ENCODE results near the gene TRIM7.

The TRIM7 gene

DNA sequence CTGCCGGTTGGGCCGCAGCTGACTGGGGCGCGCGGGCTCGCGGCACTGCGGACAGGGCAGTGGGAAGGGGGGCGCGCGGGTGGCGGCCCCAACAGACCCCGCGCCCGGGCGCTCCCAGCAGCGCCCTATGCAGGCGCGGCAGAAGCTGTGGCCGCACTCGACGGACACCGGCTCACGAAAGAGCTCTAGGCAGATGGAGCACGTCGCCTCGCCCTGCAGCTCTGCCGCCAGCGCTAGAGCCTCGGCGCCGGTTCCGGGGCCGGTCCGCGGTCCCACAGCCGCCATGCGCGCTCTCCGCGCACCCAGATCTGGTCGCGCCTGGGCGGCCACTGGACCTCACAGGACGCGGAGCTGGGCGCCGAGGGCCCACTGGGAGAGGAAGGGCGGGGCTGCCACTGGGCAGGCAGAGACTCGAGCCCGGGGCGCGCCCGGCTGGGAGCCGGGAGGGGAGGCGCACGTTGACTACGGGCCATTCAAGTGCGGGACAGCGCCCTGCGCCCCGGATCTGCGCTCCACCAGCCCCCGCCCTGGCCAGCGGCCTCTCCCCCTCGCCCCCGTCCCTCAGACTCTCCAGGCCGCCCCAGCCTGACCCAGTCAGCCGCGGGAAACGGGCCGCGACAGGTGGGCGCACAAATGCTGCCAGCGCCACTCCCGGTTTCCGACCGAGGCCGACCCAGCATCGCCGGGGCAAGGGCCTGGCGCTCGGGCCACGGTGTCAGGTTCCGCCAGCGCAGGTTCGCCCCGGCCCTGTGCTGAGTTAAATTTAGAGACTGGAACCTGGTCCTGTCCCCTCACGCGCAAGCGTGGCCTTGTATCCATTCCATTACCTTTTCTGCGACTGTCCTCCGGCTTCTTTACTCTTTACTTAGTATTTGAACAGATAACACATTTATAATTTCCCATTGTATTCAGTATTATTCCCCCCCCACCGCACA, at the start of gene TRIM7:
TSS of gene TRIM7 (minus strand) at position 371 of the 935 bp plus-strand sequence. CDS start at position 285, 86 bp downstream.
- Mint-ChIP-seq H3K36me3 (ENCODE audit: low read depth) (no peaks in the 10 kb centered on the region), H3K27ac (no peak within 1 kb of the TSS), H3K9me3 (peaks cover 20% of the 10 kb centered on the region), H3K4me3 (peak within 1 kb of the TSS; percentile 93), H3K4me1 (peaks cover 28% of the 10 kb centered on the region), H3K27me3 (ENCODE audit: low read depth, poor library complexity) (peaks cover 87% of the 10 kb centered on the region)
- DNase-seq, result peak; percentile 61
- no peak for TF ChIP-seq CTCF (IDR thresholded peaks at IDR 0.05)

- no peak for TF ChIP-seq CTCF (IDR thresholded peaks at IDR 0.05)
- H3K27me3 Mint-ChIP-seq (ENCODE audit: low read depth, poor library complexity), result no peaks in the 10 kb centered on the region
- H3K9me3 Mint-ChIP-seq, result no peaks in the 10 kb centered on the region
- peaks cover 55% of the 10 kb centered on the region for H3K4me1 Mint-ChIP-seq
- H3K36me3 Mint-ChIP-seq (ENCODE audit: low read depth), result peaks cover 13% of the 10 kb centered on the region
- peak overlapping the region; percentile 100 for H3K4me3 Mint-ChIP-seq
- H3K27ac Mint-ChIP-seq, result peak overlapping the region; percentile 85
- no peak for DNase-seq
These were observed 43.3 kb upstream of the TRIM7 start for GRCh38 chr5:181248277-181248676.

- peak overlapping the region; percentile 99 for H3K27ac Mint-ChIP-seq
- TF ChIP-seq CTCF (IDR thresholded peaks at IDR 0.05), result no peak
- H3K9me3 Mint-ChIP-seq, result no peaks in the 10 kb centered on the region
- no peaks in the 10 kb centered on the region for H3K27me3 Mint-ChIP-seq (ENCODE audit: low read depth, poor library complexity)
- peaks cover 64% of the 10 kb centered on the region for H3K4me1 Mint-ChIP-seq
- H3K4me3 Mint-ChIP-seq, result peak overlapping the region; percentile 100
- peaks cover 23% of the 10 kb centered on the region for H3K36me3 Mint-ChIP-seq (ENCODE audit: low read depth)
- peak; percentile 86 for DNase-seq
These were observed 41.5 kb upstream of the TRIM7 start for GRCh38 chr5:181246276-181247049.

DNA sequence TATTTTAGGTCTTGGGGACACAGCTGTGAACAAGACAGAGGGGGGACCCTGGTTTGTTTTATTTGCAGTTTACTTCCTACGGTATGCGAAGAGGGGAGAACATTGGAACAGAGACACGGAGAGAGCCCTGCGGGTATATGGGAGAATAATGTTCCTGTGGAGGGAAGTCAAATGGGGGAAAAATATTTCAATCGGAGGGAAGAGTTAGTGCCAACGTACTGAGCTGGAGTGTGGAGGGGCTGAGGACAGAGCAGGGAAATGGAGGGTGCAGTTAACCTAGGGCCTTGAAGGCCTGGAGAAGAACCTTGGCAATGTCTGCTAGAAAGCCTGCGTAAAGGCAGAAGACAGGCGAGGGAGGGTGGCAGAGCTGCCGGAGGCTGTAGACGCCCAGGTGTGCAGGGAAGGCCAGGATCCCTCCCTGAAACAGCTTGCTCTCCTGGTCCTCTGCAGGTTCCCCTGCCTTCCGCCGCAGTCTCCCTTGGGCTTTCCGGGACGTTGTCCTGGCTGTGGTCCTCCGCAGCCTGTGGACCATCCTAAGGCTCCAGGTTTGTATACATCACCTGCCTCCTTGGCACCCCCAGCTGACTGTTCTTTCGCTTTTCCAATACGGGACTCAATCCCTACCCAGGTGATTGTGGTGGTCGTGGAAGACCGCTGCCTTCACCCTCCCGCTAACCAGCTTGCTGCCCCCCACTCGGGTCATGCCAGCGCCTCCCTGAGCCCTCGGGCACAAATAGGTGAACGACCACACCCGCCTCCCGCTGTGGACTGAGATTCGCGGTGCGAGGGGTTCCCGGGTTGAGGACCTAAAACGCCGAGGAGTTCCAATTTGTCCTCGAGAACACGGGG, 40.7 kb upstream of the TRIM7 start:
- Mint-ChIP-seq H3K4me3 (peak overlapping the region; percentile 100), H3K27me3 (ENCODE audit: low read depth, poor library complexity) (no peaks in the 10 kb centered on the region), H3K27ac (peak overlapping the region; percentile 99), H3K4me1 (peaks cover 68% of the 10 kb centered on the region), H3K36me3 (ENCODE audit: low read depth) (peaks cover 29% of the 10 kb centered on the region), H3K9me3 (no peaks in the 10 kb centered on the region)
- no peak for DNase-seq
- TF ChIP-seq CTCF (IDR thresholded peaks at IDR 0.05), result no peak

DNA sequence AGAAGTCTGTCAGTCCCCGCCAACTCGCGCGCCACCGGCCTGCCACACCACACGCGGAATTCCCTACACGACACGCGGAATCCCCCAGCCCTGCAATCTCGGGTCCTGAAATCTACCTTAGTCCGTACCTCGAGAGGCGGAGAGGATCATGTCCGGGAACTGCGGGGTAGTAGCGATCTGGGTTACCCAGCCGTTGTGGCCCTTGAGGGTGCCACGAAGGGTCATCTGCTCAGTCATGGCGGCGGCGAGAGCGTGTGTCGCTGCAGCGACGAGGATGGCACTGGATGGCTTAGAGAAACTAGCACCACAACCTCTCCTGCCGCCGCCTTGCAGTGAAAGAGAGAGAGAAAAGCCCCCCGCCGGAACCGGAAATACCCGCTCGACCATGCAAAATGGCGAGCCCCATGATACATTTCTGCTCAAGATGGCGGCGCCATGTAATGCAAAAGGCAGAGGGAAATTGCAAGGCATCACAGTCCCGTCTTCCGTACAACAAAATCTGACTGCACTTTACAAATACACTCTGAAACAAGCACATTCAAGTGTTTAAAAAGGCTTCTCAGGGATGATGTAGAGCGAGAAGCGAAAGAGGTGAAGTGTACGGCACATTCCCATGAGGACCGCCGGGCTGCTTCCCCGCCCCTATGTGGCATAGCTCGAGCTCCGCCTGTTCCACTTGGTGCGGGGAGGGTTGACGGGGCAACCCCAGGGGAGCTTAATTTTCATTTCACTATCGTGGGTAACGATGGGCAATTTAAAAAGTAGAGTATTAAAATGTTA, 38.8 kb upstream of the TRIM7 start, which contains the start of gene RACK1:
TSS of gene RACK1 (minus strand) at position 343 of the 780 bp plus-strand sequence. CDS start at position 237, 106 bp downstream.
- peaks cover 2% of the 10 kb centered on the region for H3K27me3 Mint-ChIP-seq (ENCODE audit: low read depth, poor library complexity)
- peaks cover 61% of the 10 kb centered on the region for H3K4me1 Mint-ChIP-seq
- DNase-seq, result peak; percentile 86
- peaks cover 36% of the 10 kb centered on the region for H3K36me3 Mint-ChIP-seq (ENCODE audit: low read depth)
- H3K27ac Mint-ChIP-seq, result peak within 1 kb of the TSS; percentile 100
- no peaks in the 10 kb centered on the region for H3K9me3 Mint-ChIP-seq
- H3K4me3 Mint-ChIP-seq, result peak within 1 kb of the TSS; percentile 100
- no peak for TF ChIP-seq CTCF (IDR thresholded peaks at IDR 0.05)

Measured in nephron progenitor cell (in vitro differentiated cells).